Gastroesophageal sphincter (tissue), 3 donors: ENCODE results near the gene MXRA8.

Experiments used
- CTCF ChIP-seq, 4 experiments: fragments of 200-600 bp in 2 of 4; fragments of 450-650 bp in 2 of 4; sonication (generic) in 1 of 4; IDR thresholded peaks; one replicate each; pipeline ENCODE4 v1.5.1; 2017 to 2019; ENCODE audit warnings: antibody characterized with exemption in 4 of 4, mild to moderate bottlenecking in 2 of 4, moderate library complexity in 2 of 4
- POLR2AphosphoS5 ChIP-seq: sonication (generic); formaldehyde crosslinking; IDR thresholded peaks from one replicate; pipeline ENCODE4 v1.6.1; 2017; ENCODE audit warnings: antibody characterized with exemption

GRCh38 chr1:1328254-1328653 lies 30.1 kb downstream of the MXRA8 start:
- TF ChIP-seq CTCF (IDR thresholded peaks at IDR 0.05) (no peak), POLR2AphosphoS5 (no peak)
